Right lobe of liver (tissue), 6 donors: Measurements from ENCODE around the gene LAPTM5. TPM values are rescaled to one million over a fixed set of nuclear protein-coding genes. Genes with fewer than 3 reads are reported as not detected.

ENCODE experiments used
- ATAC-seq, 4 donors: fragments of 200-7000 bp; cut with Tn5 transposase; one replicate each; pipeline ENCODE4 v1.9.1; 2020; ENCODE audit warnings: mild to moderate bottlenecking in 4 of 4, moderate library complexity in 4 of 4
- DNase-seq, 3 donors: peaks; one replicate each; pipeline ENCODE4 v3.0.0-alpha.2; 2020
- H3K27ac ChIP-seq, 3 donors: fragments of 200-600 bp; one replicate each; pipeline ENCODE4 v1.8.0; 2022
- H3K27me3 ChIP-seq, 2 donors: fragments of 200-600 bp; one replicate each; pipeline ENCODE4 v1.8.0; 2022
- H3K36me3 ChIP-seq, 4 donors: fragments of 200-600 bp; sonication (generic) in 1 of 4; one replicate each; pipeline versions ENCODE4 v1.5.1 to v1.8.0; 2017 to 2022; ENCODE audit warnings: control low read depth in 1 of 4
- H3K4me1 ChIP-seq, 4 donors: fragments of 200-600 bp; sonication (generic) in 1 of 4; one replicate each; pipeline versions ENCODE4 v1.5.1 to v1.8.0; 2017 to 2022; ENCODE audit warnings: control low read depth in 1 of 4
- H3K4me3 ChIP-seq, 3 donors: fragments of 200-600 bp; one replicate each; pipeline ENCODE4 v1.8.0; 2022
- H3K9me3 ChIP-seq, 4 donors: fragments of 200-600 bp; sonication (generic) in 1 of 4; one replicate each; pipeline versions ENCODE4 v1.5.1 to v1.8.0; 2017 to 2022; ENCODE audit warnings: control low read depth in 1 of 4
- CTCF ChIP-seq, 4 donors: fragments of 200-600 bp in 3 of 4; fragments of 450-650 bp in 1 of 4; IDR thresholded peaks; one replicate each; pipeline versions ENCODE4 v1.5.1 to v1.8.0; 2016 to 2022; ENCODE audit warnings: antibody characterized with exemption in 4 of 4, mild to moderate bottlenecking in 2 of 4
- POLR2A ChIP-seq: fragments of 450-650 bp; IDR thresholded peaks from one replicate; pipeline ENCODE4 v1.6.1; 2017; ENCODE audit warnings: antibody characterized with exemption, mild to moderate bottlenecking
- WGBS: methylation state at CpG from one replicate; pipeline ENCODE4 v1.1.6; 2018; ENCODE audit warnings: low coverage, low lambda C conversion rate; ENCODE audit not compliant: insufficient coverage; ENCODE audit errors: missing lambda C conversion rate; 5-methylcytosine and 5-hydroxymethylcytosine counted together
- intact Hi-C, 2 donors: fragments of 100-400 bp; cut with DNase I; formaldehyde crosslinking; loops; one replicate each; pipeline versions ENCODE4 v1.11.2 to v1.14.1; 2022
- total RNA-seq, 6 experiments: library from RNA; depleted of rRNA in 2 of 6; stranded (reverse); fragments of >200 nt in 2 of 6; fragmentation: NEBNext Ultra II Directional in 3 of 6; extraction: Animal tissue kit (Norgen Biotek cat#: 25700) in 3 of 6; gene quantifications; one replicate each; pipeline versions ENCODE4 v1.1.0 to v1.2.4, GENCODE V29; 2016 to 2023
- donor health status: DM: no; HTN: yes; CAD: no.
- donor health status: DM: no; HTN: no; CAD: no.
- donor health status: DM: no; HTN: no; CAD: no.
- donor health status: DM: no; HTN: yes; CAD: no.
- donor health status: DM: no; HTN: yes; CAD: no.

Gene LAPTM5
- total RNA-seq, 6 experiments from 2014 or later: 21.2 to 81.0 (median 29.8) TPM

- no peak for DNase-seq
- peaks cover 0 to 12% (median 5%) of the 10 kb centered on the region in 4 donors for H3K4me1 ChIP-seq
- intact Hi-C loops: no loop called here
- H3K36me3 ChIP-seq: no peaks in the 10 kb centered on the region
- H3K4me3 ChIP-seq: no peak overlapping the region
- TF ChIP-seq POLR2A: no peak
- TF ChIP-seq CTCF (IDR thresholded peaks at IDR 0.05): no peak
- no peaks in the 10 kb centered on the region for H3K27me3 ChIP-seq
- 60% methylated on average over 5 of the region's 10 CpGs for WGBS
- no peak for ATAC-seq
- H3K9me3 ChIP-seq: no peaks in the 10 kb centered on the region
- no peak overlapping the region for H3K27ac ChIP-seq
Observed at GRCh38 chr1:30781906-30782305, 24.3 kb upstream of the LAPTM5 start.

GRCh38 chr1:30780409-30780808 is 22.8 kb upstream of the LAPTM5 start:
- TF ChIP-seq CTCF (IDR thresholded peaks at IDR 0.05) (no peak), POLR2A (no peak)
- ATAC-seq: no peak
- intact Hi-C loops: no loop called here
- Histone ChIP-seq H3K27ac (no peak overlapping the region), H3K4me3 (no peak overlapping the region), H3K36me3 (no peaks in the 10 kb centered on the region), H3K9me3 (no peaks in the 10 kb centered on the region), H3K27me3 (no peaks in the 10 kb centered on the region), H3K4me1 (peaks cover 0 to 12% (median 5%) of the 10 kb centered on the region in 4 donors)
- WGBS: 39% methylated on average over 5 of the region's 5 CpGs
- DNase-seq: no peak

GRCh38 chr1:30779294-30780071 is 21.9 kb upstream of the LAPTM5 start:
- ATAC-seq (peak; percentile 68 to 76 (median 71)), DNase-seq (peak; percentile 82 to 84 (median 83))
- WGBS: 6% methylated on average over 10 of the region's 12 CpGs
- Histone ChIP-seq H3K9me3 (no peaks in the 10 kb centered on the region), H3K36me3 (no peaks in the 10 kb centered on the region), H3K27me3 (no peaks in the 10 kb centered on the region), H3K4me1 (peaks cover 0 to 12% (median 5%) of the 10 kb centered on the region in 4 donors), H3K27ac (no peak overlapping the region), H3K4me3 (no peak overlapping the region)
- TF ChIP-seq POLR2A: no peak
- TF ChIP-seq CTCF (IDR thresholded peaks at IDR 0.05): peak; percentile 94 to 98 (median 95)
- intact Hi-C loops: loop anchor here (5.0 kb wide), 1 partner anchor 57 kb away; the partner anchor contains the start of gene MATN1 (in 2 of the 2)

GRCh38 chr1:30778979-30779293 is 21.4 kb upstream of the LAPTM5 start:
- intact Hi-C loops: loop anchor here (5.0 kb wide), 1 partner anchor 57 kb away; the partner anchor contains the start of gene MATN1 (in 2 of the 2)
- no peaks in the 10 kb centered on the region for H3K9me3 ChIP-seq
- H3K4me3 ChIP-seq: no peak overlapping the region
- H3K4me1 ChIP-seq: peaks cover 0 to 12% (median 5%) of the 10 kb centered on the region in 4 donors
- H3K36me3 ChIP-seq: no peaks in the 10 kb centered on the region
- H3K27me3 ChIP-seq: no peaks in the 10 kb centered on the region
- no peak for TF ChIP-seq CTCF (IDR thresholded peaks at IDR 0.05)
- no peak for TF ChIP-seq POLR2A
- DNase-seq (no peak), ATAC-seq (no peak)
- H3K27ac ChIP-seq: no peak overlapping the region
- WGBS: 60% methylated on average over 3 of the region's 6 CpGs
